HepG2 (cell line): ENCODE results near the gene PDZD7. TPM values are rescaled to one million over a fixed set of nuclear protein-coding genes. Genes with fewer than 3 reads are reported as not detected.

Experiments used
- ATAC-seq: fragments of 200-7000 bp; cut with Tn5 transposase; 3 replicates; pipeline ENCODE4 v1.9.1; 2020; ENCODE audit warnings: mild to moderate bottlenecking, moderate library complexity
- BruUV-seq: library from RNA; stranded (reverse); fragments of 400-500 nt; replicated peaks from 2 replicates; lab custom pipeline; 2021; lab: Mats Ljungman, UMichigan
- CTCF ChIA-PET: fragments of 300-600 bp; formaldehyde crosslinking; extraction: SDS; loops from one replicate; lab custom pipeline; 2021; ENCODE audit warnings: low total read pairs, inconsistent platforms, low intra/inter-chr PET ratio; lab: Yijun Ruan, JAX
- POLR2A ChIA-PET: fragments of 350-600 bp; sonication (Branson Sonifier 250); formaldehyde crosslinking; loops from one replicate; lab custom pipeline; 2020; ENCODE audit warnings: antibody characterized with exemption, inconsistent platforms; lab: Yijun Ruan, JAX
- DNase-seq: peaks from one replicate; pipeline ENCODE4 v3.0.0-alpha.2; 2015; ENCODE audit warnings: low spot score
- FAIRE-seq: peaks from 3 replicates; lab custom pipeline; 2011; peaks lifted over from hg19 to GRCh38; lab: Jason Lieb, UNC
- H2AFZ ChIP-seq: one replicate; pipeline ENCODE4 v1.6.1; 2011; ENCODE audit warnings: low read length, inconsistent platforms
- H3K27ac ChIP-seq: fragments of 300-600 bp; 3 replicates; pipeline ENCODE4 v1.8.0; 2011; ENCODE audit warnings: mixed run types, mild to moderate bottlenecking, mixed read lengths, low read length, inconsistent platforms; ENCODE audit not compliant: insufficient read depth; ENCODE audit errors: extremely low read length
- H3K27me3 ChIP-seq, 2 experiments: fragments of 200-600 bp in 1 of 2; 2 replicates in 1 of 2; 3 replicates in 1 of 2; pipeline versions ENCODE4 v1.6.0 to v1.8.0; 2011; ENCODE audit warnings: low read length in 2 of 2, mild to moderate bottlenecking in 2 of 2, moderate library complexity in 2 of 2, inconsistent platforms in 1 of 2; ENCODE audit not compliant: insufficient read depth in 2 of 2, control insufficient read depth in 1 of 2
- H3K36me3 ChIP-seq, 2 experiments: fragments of 200-600 bp in 1 of 2; replicated peaks in 1 of 2; 2 replicates in 1 of 2; 3 replicates in 1 of 2; pipeline versions ENCODE4 v1.5.1 to v1.8.0; 2011; ENCODE audit warnings: low read length in 2 of 2, inconsistent platforms in 1 of 2; ENCODE audit not compliant: insufficient read depth in 2 of 2, control insufficient read depth in 1 of 2
- H3K4me1 ChIP-seq: 2 replicates; pipeline ENCODE4 v1.5.1; 2012; ENCODE audit warnings: low read length, inconsistent platforms; ENCODE audit not compliant: insufficient read depth
- H3K4me2 ChIP-seq: 2 replicates; pipeline ENCODE4 v1.6.0; 2011; ENCODE audit warnings: low read depth, low read length, inconsistent platforms
- H3K4me3 ChIP-seq, 3 experiments: fragments of 200-600 bp in 1 of 3; sonication (generic), shearing (Covaris generic) in 1 of 3; replicated peaks in 1 of 3; 2 replicates each; pipeline ENCODE4 v1.5.1; 2011 to 2016; ENCODE audit warnings: low read length in 3 of 3, inconsistent platforms in 2 of 3, low read depth in 2 of 3, mild to moderate bottlenecking in 2 of 3, control low read depth in 1 of 3, mixed read lengths in 1 of 3; ENCODE audit not compliant: insufficient read depth in 1 of 3
- H3K79me2 ChIP-seq: one replicate; pipeline ENCODE4 v1.6.1; 2011; ENCODE audit warnings: low read length, inconsistent platforms; ENCODE audit not compliant: insufficient read depth
- H3K9ac ChIP-seq: 2 replicates; pipeline ENCODE4 v1.6.0; 2011; ENCODE audit warnings: mild to moderate bottlenecking, low read depth, low read length, inconsistent platforms; ENCODE audit not compliant: insufficient read depth
- H3K9me3 ChIP-seq: 2 replicates; pipeline ENCODE4 v1.5.1; 2012; ENCODE audit warnings: mild to moderate bottlenecking, low read length
- H4K20me1 ChIP-seq: 2 replicates; pipeline ENCODE4 v1.6.0; 2011; ENCODE audit warnings: inconsistent platforms, mild to moderate bottlenecking, low read length, moderate library complexity; ENCODE audit not compliant: insufficient read depth
- ARID2 ChIP-seq: sonication (generic); formaldehyde crosslinking; IDR thresholded peaks from 2 replicates; pipeline ENCODE4 v1.8.1; 2022; ENCODE audit warnings: mild to moderate bottlenecking, missing genetic modification reagents, borderline replicate concordance
- ATRX ChIP-seq: sonication (generic); formaldehyde crosslinking; IDR thresholded peaks from 2 replicates; pipeline ENCODE4 v1.4.0; 2020; ENCODE audit warnings: missing genetic modification reagents, borderline replicate concordance
- DZIP1 ChIP-seq: sonication (generic); formaldehyde crosslinking; IDR thresholded peaks from 2 replicates; pipeline ENCODE4 v1.5.0; 2020; ENCODE audit warnings: mild to moderate bottlenecking, missing genetic modification reagents
- ERF ChIP-seq: IDR thresholded peaks from 2 replicates; pipeline ENCODE4 v1.6.1; 2018; ENCODE audit warnings: missing biosample characterization, missing genetic modification reagents
- HHEX ChIP-seq: IDR thresholded peaks from 2 replicates; pipeline ENCODE4 v1.6.1; 2016; ENCODE audit warnings: control low read depth
- HIVEP1 ChIP-seq: sonication (generic); formaldehyde crosslinking; IDR thresholded peaks from 2 replicates; pipeline ENCODE4 v1.4.0; 2020; ENCODE audit warnings: mild to moderate bottlenecking, missing genetic modification reagents
- HNF4G ChIP-seq, 2 experiments: sonication (generic) in 1 of 2; formaldehyde crosslinking in 1 of 2; IDR thresholded peaks; 2 replicates each; pipeline versions ENCODE4 v1.4.0 to v1.6.1; 2011 to 2020; ENCODE audit warnings: borderline replicate concordance in 2 of 2, low read depth in 2 of 2, mild to moderate bottlenecking in 2 of 2, low read length in 1 of 2, missing genetic modification reagents in 1 of 2, moderate library complexity in 1 of 2
- MAFK ChIP-seq, 2 experiments: IDR thresholded peaks in 1 of 2; conservative IDR thresholded peaks in 1 of 2; 2 replicates each; pipeline ENCODE4 v1.6.1; 2011; ENCODE audit warnings: improper control_type of control experiment in 2 of 2, low read length in 2 of 2
- MEIS1 ChIP-seq: sonication (generic); formaldehyde crosslinking; IDR thresholded peaks from 2 replicates; pipeline ENCODE4 v1.9.0; 2021; ENCODE audit warnings: mild to moderate bottlenecking, missing genetic modification reagents, moderate library complexity, borderline replicate concordance
- POLR2G ChIP-seq: fragments of 200-400 bp; formaldehyde crosslinking; IDR thresholded peaks from 2 replicates; pipeline ENCODE4 v1.6.1; 2018; ENCODE audit warnings: mild to moderate bottlenecking, low read depth, low read length, moderate library complexity
- THAP9 ChIP-seq: sonication (generic); formaldehyde crosslinking; IDR thresholded peaks from 2 replicates; pipeline ENCODE4; 2020; ENCODE audit warnings: missing genetic modification reagents, mild to moderate bottlenecking, borderline replicate concordance
- ZBTB20 ChIP-seq: sonication (generic); formaldehyde crosslinking; IDR thresholded peaks from 2 replicates; pipeline ENCODE4 v1.8.1; 2023; ENCODE audit warnings: missing genetic modification reagents, low read depth, mild to moderate bottlenecking, borderline replicate concordance
- ZNF337 ChIP-seq: sonication (generic); formaldehyde crosslinking; IDR thresholded peaks from 2 replicates; pipeline ENCODE4 v1.5.1; 2020; ENCODE audit warnings: missing genetic modification reagents, low read depth, mild to moderate bottlenecking, borderline replicate concordance
- ZNF720 ChIP-seq: sonication (generic); formaldehyde crosslinking; IDR thresholded peaks from 2 replicates; pipeline ENCODE4 v1.4.0; 2020; ENCODE audit warnings: missing genetic modification reagents
- ZNF878 ChIP-seq: sonication (generic); formaldehyde crosslinking; IDR thresholded peaks from 2 replicates; pipeline ENCODE4 v1.8.1; 2023; ENCODE audit warnings: mild to moderate bottlenecking, missing genetic modification reagents, moderate library complexity
- WGBS: methylation state at CpG from one replicate; pipeline ENCODE4 v1.1.6; 2017; ENCODE audit warnings: low lambda C conversion rate; 5-methylcytosine and 5-hydroxymethylcytosine counted together
- in situ Hi-C: cut with HindIII; loops from 2 replicates; pipeline ENCODE4 v1.10.0; 2017; ENCODE audit warnings: low pct_unique_long_range_greater_than_20kb; ENCODE audit not compliant: extremely low pct_ligation_motif_present
- intact Hi-C: fragments of 100-400 bp; cut with micrococcal nuclease; formaldehyde crosslinking; loops from one replicate; pipeline ENCODE4 v1.10.0; 2022; ENCODE audit not compliant: unreplicated experiment
- polyA plus RNA-seq, 8 experiments: library from polyadenylated mRNA; depleted of rRNA in 3 of 8; stranded (reverse) in 7 of 8; unstranded in 1 of 8; fragments of >200 nt; fragmentation: Illumina TruSeq in 4 of 8; extraction: Trizol in 4 of 8; gene quantifications; 2 replicates each; pipeline versions ENCODE4 v1.2.1 to v1.2.3, GENCODE V29; 2011 to 2016; ENCODE audit warnings: low read depth in 4 of 8, missing spikeins in 1 of 8, mixed read lengths in 1 of 8; ENCODE audit not compliant: insufficient read depth in 1 of 8
- total RNA-seq, 5 experiments: library from RNA; depleted of rRNA; stranded (reverse); fragments of >200 nt; fragmentation: Illumina TruSeq; extraction: Trizol; gene quantifications; 2 replicates each; pipeline ENCODE4 v1.2.3, GENCODE V29; 2016; ENCODE audit warnings: low read depth in 1 of 5
- TF ChIP-seq, protein P1 (sequence below): sonication (generic); formaldehyde crosslinking; IDR thresholded peaks from 2 replicates; pipeline ENCODE4 v1.8.0; 2022; ENCODE audit warnings: mild to moderate bottlenecking, missing genetic modification reagents, moderate library complexity
- TF ChIP-seq, protein P2 (sequence below): sonication (generic); formaldehyde crosslinking; IDR thresholded peaks from 2 replicates; pipeline ENCODE4 v1.5.0; 2020; ENCODE audit warnings: missing genetic modification reagents, mild to moderate bottlenecking, borderline replicate concordance

The PDZD7 gene
- total and polyA plus RNA-seq, 2 of the 13 experiments (the other 11 are each of a cell fraction or from before 2014, with no cell fraction given): 0.58 to 0.73 TPM

- Histone ChIP-seq H3K79me2 (no peaks in the 10 kb centered on the region), H4K20me1 (no peaks in the 10 kb centered on the region), H3K4me2 (no peak overlapping the region), H3K36me3 (peaks cover 9 to 31% of the 10 kb centered on the region in 2 experiments; a peak in 3 of 5 replicates), H2AFZ (no peak overlapping the region), H3K9me3 (no peaks in the 10 kb centered on the region), H3K27ac (no peak overlapping the region), H3K9ac (no peak overlapping the region), H3K4me1 (peaks cover 48% of the 10 kb centered on the region)
- ChIA-PET POLR2A (no interaction called here), CTCF (no interaction called here)
- intact Hi-C loops (no loop called here), in situ Hi-C loops (no loop called here)
- DNase-seq (no peak), ATAC-seq (no peak), FAIRE-seq (no peak)
- no TSS peak for BruUV-seq
- WGBS: 90% methylated on average over 4 of the region's 10 CpGs
- TF ChIP-seq MAFK (conservative IDR thresholded peaks at IDR 0.05 in 1 of 2, IDR thresholded peaks at IDR 0.05 in 1 of 2; ENCODE audit: low read length in 2 of 2) (no peak), HIVEP1 (CRISPR knock-in tag) (no peak), MEIS1 (no peak), ATRX (no peak), POLR2G (no peak), ZNF720 (CRISPR knock-in tag) (no peak), HNF4G (IDR thresholded peaks at IDR 0.05; ENCODE audit: borderline replicate concordance, low read depth, low read length) (no peak), HNF4G (CRISPR knock-in tag; IDR thresholded peaks at IDR 0.05; ENCODE audit: borderline replicate concordance, low read depth) (no peak), THAP9 (CRISPR knock-in tag) (no peak), HHEX (CRISPR knock-in tag) (no peak), ERF (no peak), ZNF878 (CRISPR knock-in tag) (no peak), DZIP1 (CRISPR knock-in tag) (no peak), ZNF337 (no peak), ZBTB20 (CRISPR knock-in tag) (no peak), ARID2 (CRISPR knock-in tag) (no peak)
- TF ChIP-seq, protein P1, sequence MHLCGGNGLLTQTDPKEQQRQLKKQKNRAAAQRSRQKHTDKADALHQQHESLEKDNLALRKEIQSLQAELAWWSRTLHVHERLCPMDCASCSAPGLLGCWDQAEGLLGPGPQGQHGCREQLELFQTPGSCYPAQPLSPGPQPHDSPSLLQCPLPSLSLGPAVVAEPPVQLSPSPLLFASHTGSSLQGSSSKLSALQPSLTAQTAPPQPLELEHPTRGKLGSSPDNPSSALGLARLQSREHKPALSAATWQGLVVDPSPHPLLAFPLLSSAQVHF (CRISPR knock-in tag): no peak
- TF ChIP-seq, protein P2, sequence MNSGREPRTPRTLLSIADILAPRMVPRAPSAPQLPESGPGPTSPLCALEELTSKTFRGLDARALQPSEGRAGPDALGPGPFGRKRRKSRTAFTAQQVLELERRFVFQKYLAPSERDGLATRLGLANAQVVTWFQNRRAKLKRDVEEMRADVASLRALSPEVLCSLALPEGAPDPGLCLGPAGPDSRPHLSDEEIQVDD (CRISPR knock-in tag): no peak
- TF ChIP-seq, all 625 proteins: peak for 0
- Histone ChIP-seq H3K4me3 (no peak overlapping the region), H3K27me3 (no peaks in the 10 kb centered on the region; a peak in 1 of 5 replicates)
Observed at GRCh38 chr10:101035916-101036702, 5.2 kb upstream of the PDZD7 start.
